GM12873 (cell line): ENCODE results near the gene ZSWIM5.

Source experiments
- CTCF ChIP-seq: IDR thresholded peaks from 2 replicates; pipeline ENCODE4 v1.5.1; 2012; ENCODE audit warnings: low read depth, mild to moderate bottlenecking, moderate library complexity, low read length, control low read depth; ENCODE audit not compliant: insufficient read depth; ENCODE audit errors: missing control alignments

ZSWIM5 gene

GRCh38 chr1:45038661-45039364, 167.6 kb downstream of the ZSWIM5 start:
- TF ChIP-seq CTCF = no peak

GRCh38 chr1:45038240-45038639, 168.2 kb downstream of the ZSWIM5 start:
- no peak for TF ChIP-seq CTCF

- TF ChIP-seq CTCF = no peak
Observed at GRCh38 chr1:45037456-45037855, 168.9 kb downstream of the ZSWIM5 start.

GRCh38 chr1:45035631-45036301, 170.6 kb downstream of the ZSWIM5 start:
- TF ChIP-seq CTCF = no peak

- TF ChIP-seq CTCF = no peak
Observed at GRCh38 chr1:45033356-45033755, 173.0 kb downstream of the ZSWIM5 start.

- TF ChIP-seq CTCF = no peak
Observed at GRCh38 chr1:45032837-45033236, 173.6 kb downstream of the ZSWIM5 start.

- TF ChIP-seq CTCF = no peak
Observed at GRCh38 chr1:45026446-45026845, 180.0 kb downstream of the ZSWIM5 start.
